Hepatic stellate cell (primary cell): ENCODE measurements around the gene AUH.

Experiments
- DNase-seq: peaks from one replicate; pipeline ENCODE4 v3.0.0; 2011; ENCODE audit warnings: low spot score

Gene AUH

DNA sequence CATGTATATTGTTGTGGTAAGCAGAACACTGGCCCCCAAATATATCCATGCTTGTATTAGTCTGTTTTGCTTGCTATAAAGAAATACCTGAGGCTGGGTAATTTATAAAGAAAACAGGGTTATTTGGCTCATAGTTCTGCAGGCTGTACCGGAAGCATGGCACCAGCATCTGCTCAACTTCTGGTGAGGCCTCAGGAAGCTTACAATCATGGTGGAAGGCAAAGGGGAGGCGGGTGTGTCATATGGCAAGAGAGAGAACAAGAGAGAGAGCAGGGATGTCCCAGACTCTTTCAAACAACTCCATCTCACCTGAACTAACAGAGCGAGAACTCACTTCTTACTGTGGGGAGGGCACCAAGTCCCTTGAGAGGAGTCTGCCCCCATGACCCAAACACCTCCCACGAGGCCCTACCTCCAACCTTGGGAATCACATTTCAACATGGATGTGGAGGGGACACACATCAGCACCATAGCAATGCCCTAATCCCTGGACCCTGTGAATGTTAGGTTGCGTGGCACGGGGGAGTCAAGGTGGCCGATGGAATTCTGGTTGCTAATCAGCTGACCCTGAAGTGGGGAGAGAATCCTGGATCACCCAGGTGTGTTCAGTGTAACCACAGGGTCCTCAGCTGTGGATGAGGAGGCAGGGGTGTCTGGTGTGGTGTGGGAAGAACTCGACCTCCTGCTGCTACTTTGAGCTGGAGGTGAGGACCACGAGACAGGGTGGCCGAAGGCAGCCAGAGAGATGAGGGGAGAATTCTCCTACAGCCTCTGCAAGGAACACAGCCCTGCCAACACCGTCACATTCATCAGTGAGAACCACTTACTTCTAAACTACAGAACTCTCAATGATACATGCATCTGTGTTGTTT lies 172.8 kb downstream of the AUH start:
- DNase-seq, result no peak

DNA sequence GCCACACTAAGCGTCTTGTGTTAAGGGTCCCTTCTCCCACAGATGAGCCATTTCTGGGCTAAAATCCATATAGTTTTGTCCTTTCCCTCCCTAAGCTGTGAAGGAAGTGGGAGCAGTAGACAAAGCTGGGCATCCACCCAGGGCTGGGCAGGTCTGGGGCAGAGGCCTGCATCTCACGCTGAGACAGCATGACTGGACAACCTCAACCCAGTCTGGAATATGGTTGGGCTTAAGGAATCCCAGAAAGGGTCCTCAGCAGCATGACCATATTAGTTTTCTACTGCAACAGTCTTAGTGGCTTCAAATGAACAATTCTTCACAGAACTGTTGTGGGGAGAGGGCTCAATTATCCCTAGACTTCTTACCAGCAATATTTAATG lies 173.8 kb downstream of the AUH start:
- DNase-seq, result peak; percentile 79

DNA sequence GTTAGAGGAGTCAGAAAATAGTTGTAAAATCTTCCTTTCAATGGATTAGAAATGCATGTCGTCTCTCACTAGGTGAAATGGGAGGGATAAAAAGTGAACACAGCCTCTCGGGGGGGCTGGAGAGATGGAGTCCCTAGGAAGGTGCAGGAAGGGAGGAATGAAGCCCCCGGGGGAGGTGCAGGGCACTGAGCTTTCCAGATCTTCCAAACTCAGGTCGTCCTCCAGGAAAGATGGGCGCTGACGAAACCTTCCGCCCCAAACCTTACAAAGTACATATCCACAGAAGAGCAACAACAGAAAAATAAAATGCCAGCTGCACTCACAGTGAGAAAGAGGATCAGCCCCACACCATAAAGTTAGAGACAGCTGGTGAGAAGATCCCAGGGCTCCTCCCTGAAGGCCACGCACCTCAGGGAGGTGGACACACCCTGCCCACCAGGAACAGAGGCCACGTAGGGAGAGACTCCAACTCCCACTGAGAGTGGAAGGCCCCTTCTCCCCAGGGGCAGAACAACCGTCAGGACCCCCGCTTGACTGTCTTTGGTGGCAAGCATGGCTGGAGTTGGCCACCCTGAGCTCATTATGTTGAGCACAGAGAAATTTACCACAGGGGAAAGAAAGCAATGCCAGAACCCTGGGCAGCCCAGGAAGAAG lies 174.3 kb downstream of the AUH start:
- DNase-seq, result no peak

DNA sequence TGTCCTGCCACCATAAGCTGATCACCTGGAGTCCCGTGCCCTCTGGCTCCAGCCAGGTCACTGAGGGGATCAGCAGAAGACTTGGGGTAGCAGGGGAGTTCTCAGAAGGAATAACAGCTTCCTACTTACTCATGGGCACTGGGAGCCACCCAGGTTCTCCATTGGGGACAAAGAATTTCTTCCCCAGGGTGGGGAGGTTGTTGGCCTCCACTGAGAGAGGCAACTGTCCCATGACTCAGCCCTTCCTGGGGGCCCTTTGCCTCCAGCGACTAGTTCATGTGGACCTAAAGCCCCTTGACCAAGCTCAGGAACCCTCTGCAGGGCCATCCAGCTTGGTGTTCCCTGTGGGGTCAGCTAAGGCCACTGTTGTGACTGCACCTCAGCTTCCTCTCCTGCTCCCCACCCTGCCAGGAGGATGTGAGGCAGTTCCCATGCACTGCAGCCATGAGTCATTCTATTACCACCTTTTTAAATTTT lies 175.0 kb downstream of the AUH start:
- DNase-seq, result peak; percentile 42

DNA sequence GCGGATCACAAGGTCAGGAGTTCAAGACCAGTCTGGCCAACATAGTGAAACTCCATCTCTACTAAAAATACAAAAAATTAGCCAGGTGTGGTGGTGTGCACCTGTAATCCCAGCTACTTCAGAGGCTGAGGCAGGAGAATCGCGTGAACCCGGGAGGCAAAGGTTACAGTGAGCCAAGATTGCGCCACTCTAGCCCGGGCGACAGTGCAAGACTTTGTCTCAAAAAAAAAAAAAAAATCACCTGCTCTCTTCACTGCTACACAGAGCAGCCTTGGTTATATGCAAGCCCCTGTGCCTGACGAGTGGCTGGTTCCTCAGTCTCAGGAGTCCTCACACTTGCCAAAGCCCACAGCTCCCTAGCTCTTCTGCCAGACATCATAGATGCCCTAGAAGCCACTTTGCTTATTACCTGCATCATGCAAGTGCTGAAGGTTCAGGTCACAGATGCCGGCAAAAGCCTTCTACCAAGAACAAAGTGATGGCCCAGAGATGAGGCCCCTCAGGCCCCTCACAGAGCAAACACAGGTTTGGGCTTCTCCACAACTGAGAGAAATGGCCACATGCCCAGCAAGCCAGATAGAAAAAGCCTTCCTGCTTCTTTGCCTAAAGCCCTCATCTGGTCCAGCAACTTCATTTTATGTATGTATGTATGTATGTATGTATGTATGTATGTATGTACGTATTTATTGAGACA lies 176.4 kb downstream of the AUH start:
- DNase-seq, result no peak

DNA sequence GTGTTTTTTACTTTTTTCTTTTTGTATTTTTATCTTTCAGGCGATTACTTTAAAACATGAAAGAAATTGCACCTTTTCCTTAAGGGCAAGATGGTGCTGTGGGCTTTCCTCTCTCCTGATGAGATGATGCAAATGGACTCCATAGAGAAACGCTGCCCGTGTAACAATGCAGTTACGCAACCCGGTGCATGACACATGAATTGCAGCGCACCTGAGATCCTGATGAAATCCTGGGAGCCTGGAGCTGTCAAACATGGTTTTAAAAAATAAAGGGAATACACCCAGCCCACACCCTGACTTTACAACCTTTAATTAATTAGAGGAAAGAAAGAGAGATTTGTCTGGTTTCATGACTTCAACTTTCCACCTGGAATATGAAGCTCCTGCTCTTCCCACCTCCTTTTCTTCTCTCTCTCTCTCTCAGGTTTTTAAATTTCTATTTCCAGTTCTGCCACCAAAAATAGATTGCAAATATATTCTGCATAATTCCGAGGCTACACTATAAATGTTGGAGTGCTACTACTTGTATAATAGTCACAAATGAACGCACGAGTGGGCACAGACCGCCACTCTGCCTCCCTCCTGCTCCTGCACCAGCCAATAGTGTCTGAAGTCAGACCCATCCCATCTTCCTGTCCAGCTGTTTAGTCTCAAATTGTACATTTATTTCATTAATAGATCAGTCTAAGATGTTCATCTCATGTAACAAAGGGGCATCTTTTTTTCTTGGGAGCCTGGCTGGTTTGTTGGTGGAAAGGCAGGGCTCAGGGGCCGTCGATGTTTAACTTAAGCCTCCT lies 179.1 kb downstream of the AUH start:
- DNase-seq, result no peak

DNA sequence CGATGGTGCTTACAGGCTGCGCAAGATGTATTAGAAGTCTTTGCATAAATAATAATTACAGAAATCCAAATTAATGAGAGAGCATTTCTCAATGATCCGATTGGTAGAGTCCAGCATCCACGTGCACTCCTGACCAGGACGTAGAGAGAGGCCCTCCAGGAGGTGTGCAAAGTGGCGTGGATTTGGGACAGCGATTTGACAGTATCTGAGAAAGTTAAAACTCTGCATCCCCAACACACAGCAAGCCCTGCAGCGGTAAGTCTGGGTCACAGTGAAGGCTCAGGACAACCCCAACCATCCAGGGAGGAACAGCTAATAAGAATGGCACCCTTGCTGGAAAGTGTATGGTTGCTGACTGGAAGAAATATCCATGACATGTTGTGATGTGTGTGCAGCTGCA lies 180.2 kb downstream of the AUH start:
- no peak for DNase-seq

DNA sequence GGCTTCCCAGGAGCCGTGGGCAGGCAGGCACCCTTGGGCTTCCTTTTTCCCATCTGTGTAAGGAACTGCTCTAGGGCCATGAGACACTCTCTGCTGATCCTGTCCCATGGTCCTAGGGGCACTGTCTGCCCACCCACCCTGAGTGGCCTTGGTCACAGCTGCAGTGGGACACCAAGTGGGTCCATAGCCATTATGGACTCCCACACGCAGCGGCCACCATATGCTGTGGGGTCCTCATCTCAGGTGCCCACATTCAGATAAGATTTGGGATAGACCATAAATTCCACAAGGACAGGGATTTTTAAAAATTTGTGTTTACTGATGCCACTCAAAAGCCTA lies 180.8 kb downstream of the AUH start:
- DNase-seq, result no peak

DNA sequence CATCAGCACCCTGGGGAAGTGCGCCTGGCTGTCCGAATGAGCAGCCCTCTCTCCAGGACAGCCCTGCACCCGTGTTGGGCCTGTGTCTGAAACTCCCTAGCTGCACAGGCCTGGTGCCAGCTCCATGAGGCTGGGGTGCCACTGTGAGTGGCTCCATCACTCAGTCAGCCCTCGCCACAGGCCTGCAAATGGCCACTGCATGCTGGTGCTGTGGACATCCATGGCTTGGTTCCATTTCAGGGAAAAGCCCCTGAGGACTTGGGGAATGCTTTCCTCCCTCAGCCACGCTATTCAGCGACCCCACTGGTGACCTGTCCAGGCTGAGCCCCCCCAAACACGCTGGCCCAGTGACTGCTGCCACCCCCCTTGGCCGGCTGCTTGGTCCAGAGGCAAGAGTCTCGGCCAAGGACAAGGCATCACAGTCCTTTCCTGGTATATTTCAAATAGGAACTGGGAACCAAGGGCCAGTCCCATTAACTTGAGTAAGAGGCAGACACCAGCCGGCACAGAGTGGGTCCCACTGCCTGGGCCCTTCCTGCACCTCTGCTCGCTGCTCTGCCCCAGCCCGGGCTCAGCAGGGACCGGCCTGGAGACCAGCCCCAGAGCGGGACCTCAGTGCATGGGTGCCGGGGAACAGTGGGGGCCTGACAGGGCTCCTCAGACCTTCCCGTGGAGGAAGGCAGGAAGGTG lies 181.3 kb downstream of the AUH start:
- DNase-seq, result no peak

DNA sequence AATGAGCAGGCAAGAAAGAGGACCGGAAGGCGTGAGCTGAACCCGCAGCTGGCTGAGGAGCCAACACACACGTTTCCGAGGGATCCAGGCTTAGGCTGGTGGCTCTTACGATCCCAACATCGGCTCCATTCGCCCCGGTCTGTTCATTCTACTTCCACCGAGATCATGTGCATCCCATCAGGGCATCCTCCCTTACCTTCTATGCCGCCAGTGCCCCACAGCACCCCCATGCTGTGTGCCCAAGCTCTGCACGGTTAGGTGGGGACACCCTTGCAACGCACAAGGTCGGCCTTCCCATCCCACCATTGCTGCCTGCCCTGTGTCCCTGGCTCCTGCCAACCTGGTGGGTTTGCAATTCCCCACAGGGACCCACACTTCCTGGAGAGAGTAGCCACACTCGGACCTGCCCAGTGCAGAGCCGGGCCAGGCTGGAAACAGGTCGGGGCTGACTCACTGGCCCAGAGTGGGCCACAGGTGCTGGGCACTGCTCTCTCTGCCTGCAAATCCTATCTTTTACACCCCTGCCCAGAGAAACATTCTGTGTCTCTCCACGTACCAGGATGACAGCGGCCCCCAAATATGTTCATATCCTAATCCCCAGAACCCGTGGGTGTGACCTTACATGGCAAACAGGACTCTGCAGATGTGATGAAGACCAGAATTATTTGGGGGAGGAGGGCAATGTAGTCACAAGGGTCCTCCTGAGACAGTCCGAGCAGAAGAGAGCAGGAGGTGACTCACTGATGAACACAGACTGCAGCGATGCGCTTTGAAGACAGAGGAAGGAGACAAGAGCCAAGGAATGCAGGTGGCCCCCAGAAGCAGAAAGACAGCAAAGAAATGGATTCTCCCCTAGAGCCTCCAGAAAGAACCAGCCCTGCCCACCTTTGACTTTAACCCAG lies 182.2 kb downstream of the AUH start:
- DNase-seq, result no peak

DNA sequence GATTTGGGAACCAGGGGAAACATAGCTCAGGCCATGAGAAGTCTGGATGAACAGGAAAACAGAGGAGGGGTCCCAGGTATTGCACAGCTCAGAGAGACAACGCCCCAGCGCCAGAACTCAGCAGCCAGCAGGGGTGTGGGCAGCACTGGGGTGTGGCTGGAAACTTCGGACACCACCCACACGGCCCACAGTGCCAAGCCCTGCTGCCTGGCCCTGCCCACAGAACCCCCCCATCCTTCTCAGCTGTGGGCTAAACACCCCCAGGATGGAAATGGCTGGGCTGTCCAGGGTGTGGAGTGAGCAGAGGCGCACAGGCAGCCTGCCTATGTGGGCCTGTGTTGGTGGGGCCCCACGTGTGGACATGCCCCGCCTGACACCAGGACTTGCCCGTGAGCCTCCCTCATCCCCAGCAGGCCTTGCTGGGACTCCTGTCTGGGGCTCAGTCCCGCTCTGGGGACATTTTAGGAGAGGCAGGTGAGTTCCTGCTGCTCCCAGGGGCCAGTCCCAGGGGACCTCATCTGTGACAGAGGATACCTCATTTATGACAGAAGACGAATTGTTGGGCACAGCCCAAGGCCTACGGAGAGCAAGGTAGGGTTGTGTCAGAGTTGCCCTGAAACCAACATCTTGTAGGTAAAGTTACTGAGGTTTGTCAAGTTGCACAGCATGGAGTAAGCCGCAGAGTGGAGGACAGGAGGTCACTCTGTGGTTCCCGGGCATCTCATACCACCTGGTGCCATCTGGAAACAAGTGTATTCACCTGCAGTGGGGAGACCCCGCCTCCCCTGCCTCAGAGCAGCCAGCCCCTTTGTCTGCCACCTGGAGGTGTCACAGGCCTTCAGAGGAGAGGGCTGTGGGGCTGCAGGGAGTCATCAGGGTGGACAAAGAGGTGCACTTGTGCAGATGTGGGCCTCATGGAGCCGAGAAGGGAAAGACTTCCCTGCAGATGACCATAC lies 183.2 kb downstream of the AUH start:
- DNase-seq, result no peak

DNA sequence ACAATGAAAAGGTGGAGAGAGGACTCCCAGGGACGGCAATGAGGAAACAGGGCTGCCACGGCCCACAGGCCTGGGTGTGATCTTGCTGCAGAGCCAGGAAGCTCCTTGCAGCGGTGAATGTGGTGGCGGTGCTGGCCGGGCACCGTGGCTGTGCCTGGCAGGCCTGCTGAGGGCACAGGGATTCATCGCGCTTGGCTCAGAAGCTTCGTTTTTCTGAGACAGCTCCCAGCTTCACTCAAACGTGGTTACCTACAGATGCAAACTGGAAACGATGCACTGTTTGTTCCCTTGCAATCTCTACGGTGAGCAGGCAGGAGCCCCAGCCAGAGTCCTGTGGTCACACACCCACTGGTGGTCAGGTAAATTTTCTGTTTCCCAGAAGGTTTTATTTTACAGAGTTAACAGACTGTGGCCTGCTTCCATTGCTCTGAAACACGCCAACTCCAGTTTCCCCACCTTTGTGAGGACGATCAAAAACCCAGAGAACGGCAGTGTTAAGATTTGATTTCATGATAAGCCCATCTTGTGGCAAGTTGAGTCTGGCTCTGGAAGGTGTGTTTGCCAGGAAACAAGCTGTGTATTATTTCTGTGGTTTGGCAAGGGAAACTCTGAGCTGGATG lies 183.9 kb downstream of the AUH start:
- no peak for DNase-seq

DNA sequence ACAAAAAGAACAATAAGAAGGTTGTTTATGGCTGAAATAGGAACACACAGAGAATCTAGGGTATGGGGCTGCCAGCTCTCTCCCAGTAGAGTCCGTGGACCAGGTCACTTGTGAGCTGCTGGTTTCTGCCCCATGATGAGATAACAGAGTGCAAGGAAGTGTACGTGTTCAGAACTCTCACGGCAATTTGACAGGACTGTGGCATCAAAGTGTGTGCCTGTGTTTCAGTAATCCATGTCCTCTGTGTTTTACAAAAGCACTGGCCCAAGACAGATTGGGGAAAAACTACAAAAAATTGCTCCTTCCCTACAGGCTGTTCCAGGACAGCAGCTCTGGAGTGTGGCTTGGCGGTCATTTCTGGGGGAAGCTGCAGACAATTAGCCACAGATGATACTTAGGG lies 184.6 kb downstream of the AUH start:
- DNase-seq, result no peak

DNA sequence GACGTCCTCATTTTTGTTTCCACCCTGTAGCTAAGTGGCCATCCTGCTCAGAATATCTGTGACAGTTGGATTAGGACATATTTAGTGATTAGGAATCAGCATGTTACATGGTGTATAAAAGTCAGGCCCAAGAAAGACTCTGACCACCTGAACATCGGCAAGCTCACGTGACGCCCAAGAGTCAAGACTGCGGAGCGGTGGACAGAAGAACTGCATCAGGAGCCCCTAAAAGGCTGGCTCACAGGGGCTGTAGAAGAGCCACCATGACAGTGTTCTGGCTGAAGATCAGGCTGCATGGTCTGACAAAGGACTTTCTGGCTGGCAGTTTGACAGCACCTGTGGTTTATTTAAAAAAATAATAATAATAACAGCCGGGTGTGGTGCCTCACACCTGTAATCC lies 185.3 kb downstream of the AUH start:
- no peak for DNase-seq

DNA sequence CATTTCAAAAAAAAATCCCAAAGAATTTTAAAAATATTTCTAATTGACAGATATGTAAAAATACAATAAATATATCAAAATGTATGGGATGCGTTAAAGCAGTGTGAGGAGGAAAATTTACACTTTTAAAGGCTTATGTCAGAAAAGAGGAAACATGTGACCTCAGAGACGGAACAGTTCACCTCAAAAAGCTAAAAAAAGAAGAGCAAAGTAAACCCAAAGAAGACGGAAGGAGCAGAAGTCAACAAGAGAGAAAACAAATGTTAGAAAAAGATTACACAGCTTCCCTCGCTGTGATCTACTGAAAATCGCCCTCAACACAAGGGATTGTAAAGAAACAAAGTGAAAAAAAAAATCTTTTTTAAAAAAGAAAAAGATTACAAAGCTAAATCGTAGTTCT lies 186.9 kb downstream of the AUH start:
- DNase-seq, result no peak

DNA sequence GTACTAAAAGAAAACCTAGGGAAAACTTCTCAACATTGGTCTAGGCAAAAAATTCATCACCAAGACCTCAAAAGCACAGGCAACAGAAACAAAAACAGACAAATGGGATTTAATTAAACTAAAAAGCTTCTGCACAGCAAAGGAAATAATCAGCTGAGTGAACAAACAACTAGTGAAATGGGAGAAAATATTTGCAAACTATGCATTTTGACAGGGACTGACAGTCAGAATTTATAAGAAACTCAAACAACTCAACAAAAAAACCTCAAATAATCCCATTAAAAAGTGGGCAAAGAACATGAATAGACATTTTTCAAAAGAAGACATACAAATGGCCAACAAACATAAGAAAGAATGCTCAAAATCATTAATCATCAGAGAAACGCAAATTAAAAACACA lies 189.4 kb downstream of the AUH start:
- DNase-seq, result no peak

DNA sequence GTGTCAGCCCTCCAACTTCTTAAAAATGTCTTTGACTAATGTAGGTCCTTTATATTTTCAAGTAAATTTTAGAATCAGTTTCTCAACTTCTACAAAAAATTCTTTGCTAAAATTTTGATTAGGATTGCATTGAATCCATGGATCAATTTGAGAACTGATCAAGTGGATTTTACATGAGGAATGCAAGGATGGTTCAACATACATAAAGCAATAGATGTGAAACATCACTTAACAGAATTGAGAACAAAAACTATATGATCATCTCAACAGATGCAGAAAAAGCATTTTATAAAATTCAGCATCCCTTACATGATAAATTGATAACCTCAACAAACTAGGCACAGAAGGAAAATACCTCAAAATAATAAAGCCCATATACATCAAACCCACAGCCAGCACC lies 190.8 kb downstream of the AUH start:
- DNase-seq, result no peak

DNA sequence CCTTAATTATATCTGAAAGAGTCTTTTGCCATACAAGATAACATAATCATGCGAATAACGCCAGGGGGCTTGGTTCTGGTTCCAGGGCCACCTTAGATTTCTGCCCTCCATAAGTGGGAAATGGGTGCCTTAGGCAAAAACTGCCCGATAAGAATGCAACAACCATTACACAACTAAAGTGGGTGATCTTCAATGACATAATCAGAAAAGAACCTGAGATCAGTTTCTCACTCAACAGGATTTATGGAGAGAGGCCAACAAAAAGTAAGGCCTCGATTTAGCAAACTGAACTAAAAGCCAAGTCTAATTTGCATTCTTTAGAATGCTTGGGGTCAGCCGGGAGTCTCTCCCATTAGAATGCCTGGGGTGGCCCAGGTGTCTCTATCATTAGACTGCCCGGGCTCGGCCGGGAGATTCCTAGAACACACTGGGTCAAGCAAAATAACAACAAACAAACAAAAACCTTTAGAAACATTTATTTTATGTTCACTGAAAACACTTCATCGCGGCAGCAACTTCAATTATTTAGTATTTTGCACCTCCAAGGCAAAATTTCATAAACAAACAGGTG lies 194.8 kb downstream of the AUH start:
- no peak for DNase-seq
